Neural crest cell (in vitro differentiated cells): ENCODE data around the gene UACA. TPM values are rescaled to one million over a fixed set of nuclear protein-coding genes. Genes with fewer than 3 reads are reported as not detected.

Experiments used
- DNase-seq: peaks from one replicate; pipeline ENCODE4 v3.0.0; 2021; ENCODE audit warnings: low read depth, mixed read lengths, low spot score
- H3K27ac Mint-ChIP-seq: one replicate; pipeline ENCODE4 v1.8.0; 2021; ENCODE audit warnings: mild to moderate bottlenecking, mixed read lengths; ENCODE audit not compliant: unreplicated experiment
- H3K27me3 Mint-ChIP-seq: 2 replicates; pipeline ENCODE4 v1.8.0; 2021; ENCODE audit warnings: low read depth, mild to moderate bottlenecking, mixed read lengths
- H3K36me3 Mint-ChIP-seq: 2 replicates; pipeline ENCODE4 v1.8.0; 2021; ENCODE audit warnings: low read depth, mild to moderate bottlenecking, mixed read lengths
- H3K4me1 Mint-ChIP-seq: 2 replicates; pipeline ENCODE4 v1.8.0; 2021; ENCODE audit warnings: mixed read lengths
- H3K4me3 Mint-ChIP-seq: one replicate; pipeline ENCODE4 v1.8.0; 2021; ENCODE audit warnings: mild to moderate bottlenecking, mixed read lengths
- H3K9me3 Mint-ChIP-seq: 2 replicates; pipeline ENCODE4 v1.8.0; 2021; ENCODE audit warnings: mixed read lengths
- CTCF ChIP-seq: fragments of 200-600 bp; sonication (generic); conservative IDR thresholded peaks from 2 replicates; pipeline ENCODE4 v1.5.0; 2021; ENCODE audit warnings: antibody characterized with exemption, mild to moderate bottlenecking
- total RNA-seq: library from RNA; stranded (reverse); gene quantifications from 2 replicates; pipeline ENCODE4 v1.2.1, GENCODE V29; 2021

Gene UACA
- total RNA-seq, 1 donor from 2014 or later, result 36.8 TPM

DNA sequence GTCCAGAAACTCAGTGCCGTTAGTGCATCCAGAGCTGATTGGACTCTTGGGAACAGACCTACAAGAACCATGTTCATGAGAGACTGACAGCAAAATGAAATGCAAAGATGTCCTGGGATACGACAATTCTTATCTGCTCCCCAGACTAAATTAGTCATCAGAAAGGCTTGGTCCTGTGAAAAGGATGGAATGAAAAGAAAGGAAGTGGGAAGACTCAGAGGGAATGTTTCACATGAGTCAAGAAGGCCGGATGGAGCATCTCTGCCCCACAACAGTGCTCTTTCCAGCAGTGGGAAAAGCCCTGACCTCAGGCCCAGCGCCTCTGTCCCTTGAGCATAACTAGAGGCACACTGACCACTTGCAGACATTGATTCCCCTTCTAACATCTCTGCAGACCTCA is 39.3 kb upstream of the UACA start:
- Mint-ChIP-seq H3K27me3 (no peaks in the 10 kb centered on the region), H3K36me3 (no peaks in the 10 kb centered on the region), H3K9me3 (no peaks in the 10 kb centered on the region), H3K4me1 (peaks cover 15% of the 10 kb centered on the region), H3K27ac (no peak overlapping the region), H3K4me3 (no peak overlapping the region)
- no peak for TF ChIP-seq CTCF
- DNase-seq, result no peak

GRCh38 chr15:70801109-70801508 is 37.8 kb upstream of the UACA start:
- no peaks in the 10 kb centered on the region for H3K27me3 Mint-ChIP-seq
- no peak overlapping the region for H3K4me3 Mint-ChIP-seq
- no peaks in the 10 kb centered on the region for H3K9me3 Mint-ChIP-seq
- TF ChIP-seq CTCF, result no peak
- no peaks in the 10 kb centered on the region for H3K36me3 Mint-ChIP-seq
- peaks cover 10% of the 10 kb centered on the region for H3K4me1 Mint-ChIP-seq
- no peak for DNase-seq
- no peak overlapping the region for H3K27ac Mint-ChIP-seq

DNA sequence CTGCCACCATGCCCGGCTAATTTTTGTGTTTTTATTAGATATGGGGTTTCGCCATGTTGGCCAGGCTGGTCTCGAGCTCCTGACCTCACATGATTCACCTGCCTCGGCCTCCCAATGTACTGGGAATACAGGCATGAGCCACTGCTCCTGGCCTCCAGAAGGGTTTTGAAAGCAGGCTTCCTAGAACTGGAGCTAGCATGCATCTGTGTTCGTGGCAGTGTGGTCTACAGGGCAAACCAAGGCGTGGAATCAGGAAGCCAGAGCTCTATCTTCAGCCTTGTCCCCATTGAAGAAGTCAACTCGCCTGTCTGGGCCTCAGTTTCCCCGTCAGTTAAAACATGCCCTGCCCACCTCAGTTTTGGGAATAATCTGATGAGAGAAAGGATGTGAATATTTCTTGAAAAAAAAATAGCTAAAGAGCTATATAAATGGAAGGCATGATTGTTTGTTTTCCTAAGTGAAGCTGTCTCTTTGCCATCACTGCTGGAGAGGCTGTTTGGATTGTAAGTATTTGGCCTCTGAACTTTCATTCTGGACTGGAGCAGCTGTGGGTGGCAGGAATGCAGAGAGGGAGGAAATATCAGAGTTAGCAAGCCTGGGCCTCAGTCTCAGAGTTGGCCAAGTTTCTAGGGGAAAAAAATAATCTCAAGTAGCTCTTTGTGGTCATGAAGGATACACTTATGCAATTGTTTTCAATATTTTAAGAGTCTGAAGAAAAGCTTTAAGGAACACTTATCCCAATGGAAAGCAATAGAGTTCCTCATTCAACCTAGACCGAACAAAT is 36.5 kb upstream of the UACA start:
- Mint-ChIP-seq H3K27ac (no peak overlapping the region), H3K9me3 (no peaks in the 10 kb centered on the region), H3K36me3 (no peaks in the 10 kb centered on the region), H3K4me1 (peaks cover 10% of the 10 kb centered on the region), H3K27me3 (no peaks in the 10 kb centered on the region), H3K4me3 (no peak overlapping the region)
- DNase-seq, result no peak
- TF ChIP-seq CTCF, result no peak

- Mint-ChIP-seq H3K36me3 (no peaks in the 10 kb centered on the region), H3K4me3 (no peak overlapping the region), H3K4me1 (peaks cover 10% of the 10 kb centered on the region), H3K9me3 (no peaks in the 10 kb centered on the region), H3K27ac (no peak overlapping the region), H3K27me3 (no peaks in the 10 kb centered on the region)
- TF ChIP-seq CTCF, result no peak
- no peak for DNase-seq
Measured at GRCh38 chr15:70797464-70797863, 34.1 kb upstream of the UACA start.

GRCh38 chr15:70796516-70797310 is 33.4 kb upstream of the UACA start:
- Mint-ChIP-seq H3K4me3 (no peak overlapping the region), H3K4me1 (peaks cover 10% of the 10 kb centered on the region), H3K36me3 (no peaks in the 10 kb centered on the region), H3K27ac (no peak overlapping the region), H3K9me3 (no peaks in the 10 kb centered on the region), H3K27me3 (no peaks in the 10 kb centered on the region)
- no peak for TF ChIP-seq CTCF
- DNase-seq, result no peak
